NCI-H146 (cell line): ENCODE measurements around the gene ENGASE.

Source experiments
- DNase-seq: peaks from one replicate; lab custom pipeline; 2025; lab: John Stamatoyannopoulos, UW

ENGASE gene

GRCh38 chr17:79135628-79136405 is 61.2 kb downstream of the ENGASE start:
- no peak for DNase-seq
